Hindlimb muscle (tissue), 1 donor: ENCODE results near the gene MAP2K3. TPM values are rescaled to one million over a fixed set of nuclear protein-coding genes. Genes with fewer than 3 reads are reported as not detected.
"Not testable (repeated sequence)": the region's sequence is repeated elsewhere in the genome, so short reads cannot be mapped to it uniquely, and the experiment has no call there.

Experiments
- DNase-seq: peaks from one replicate; pipeline ENCODE4 v3.0.0-alpha.2; 2013
- polyA plus RNA-seq: library from polyadenylated mRNA; unstranded; fragments of 120-200 nt; gene quantifications from one replicate; pipeline ENCODE4 v1.2.1, GENCODE V29; 2013; ENCODE audit not compliant: insufficient read length

The MAP2K3 gene
- polyA plus RNA-seq, 1 donor, result 25.0 TPM

DNA sequence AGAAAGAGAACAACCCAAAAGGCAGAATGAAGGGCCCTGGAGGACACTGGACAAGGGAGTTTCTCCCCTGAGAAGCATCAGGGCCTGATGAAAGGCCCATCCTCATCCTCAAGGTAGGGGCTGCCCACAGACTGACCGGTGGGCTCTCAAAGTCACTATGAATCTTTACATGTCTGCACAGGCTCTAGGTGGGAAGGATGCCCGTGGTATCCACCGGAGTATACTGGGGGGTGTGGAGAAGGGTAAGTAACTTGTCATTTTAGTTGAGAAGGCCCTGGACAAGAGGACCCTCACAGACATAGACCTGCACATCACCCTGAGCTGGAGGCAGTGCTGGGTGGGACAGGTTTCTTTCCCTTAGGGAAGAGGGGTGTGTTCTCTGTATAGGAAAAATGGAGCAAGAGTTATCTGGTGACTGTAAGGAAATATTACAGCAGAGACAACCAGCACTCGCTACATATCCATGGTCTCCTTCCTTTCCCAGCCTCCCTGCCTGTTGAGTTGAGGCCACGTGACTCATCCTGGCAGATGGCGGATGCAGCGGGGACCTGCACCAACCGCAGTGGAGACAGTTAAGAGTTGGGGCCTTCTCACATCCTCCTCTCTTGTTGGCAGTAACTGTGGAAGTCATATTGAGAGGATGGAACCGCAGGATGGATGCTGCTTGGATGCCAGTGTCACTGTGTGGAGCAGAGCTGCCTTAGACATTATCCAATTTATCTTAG lies 46.1 kb downstream of the MAP2K3 start:
- DNase-seq, result no peak

- DNase-seq, result not testable (repeated sequence)
These were observed 52.2 kb downstream of the MAP2K3 start for GRCh38 chr17:21336541-21337294.

DNA sequence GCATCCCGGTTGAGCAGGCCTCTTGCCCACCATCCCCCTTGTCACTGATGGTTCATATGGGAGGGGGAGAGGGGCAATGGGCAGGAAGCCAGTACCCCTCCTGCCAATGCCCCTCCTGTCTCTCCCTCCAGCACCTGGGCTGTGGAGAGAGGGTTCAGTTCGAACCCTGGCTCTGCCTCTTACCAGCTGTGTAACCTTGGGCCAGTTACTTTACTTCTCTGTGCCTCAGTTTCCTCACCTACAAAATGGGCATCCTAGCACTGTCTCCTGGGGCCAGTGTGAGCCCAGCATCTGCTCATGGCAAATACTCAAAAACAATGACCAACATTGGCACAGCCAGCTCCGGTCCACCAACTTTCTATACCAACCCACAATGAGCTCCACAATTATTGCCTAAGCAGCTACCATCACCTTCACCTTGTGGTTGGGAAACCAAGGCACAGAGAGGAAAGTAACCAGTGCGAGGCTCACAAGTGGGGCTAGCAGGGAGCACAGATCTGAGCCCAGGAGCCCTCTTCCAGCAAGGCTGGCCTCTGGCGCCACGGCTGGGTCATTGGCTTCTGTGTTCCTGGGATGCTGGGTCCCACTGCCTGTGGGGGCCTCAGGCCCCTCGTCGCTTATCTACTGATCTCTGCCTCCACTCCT lies 53.6 kb downstream of the MAP2K3 start:
- DNase-seq, result not testable (repeated sequence)

GRCh38 chr17:21339011-21339410 lies 54.5 kb downstream of the MAP2K3 start:
- DNase-seq, result no peak

- not testable (repeated sequence) for DNase-seq
These were observed 55.1 kb downstream of the MAP2K3 start for GRCh38 chr17:21339571-21339970.

DNA sequence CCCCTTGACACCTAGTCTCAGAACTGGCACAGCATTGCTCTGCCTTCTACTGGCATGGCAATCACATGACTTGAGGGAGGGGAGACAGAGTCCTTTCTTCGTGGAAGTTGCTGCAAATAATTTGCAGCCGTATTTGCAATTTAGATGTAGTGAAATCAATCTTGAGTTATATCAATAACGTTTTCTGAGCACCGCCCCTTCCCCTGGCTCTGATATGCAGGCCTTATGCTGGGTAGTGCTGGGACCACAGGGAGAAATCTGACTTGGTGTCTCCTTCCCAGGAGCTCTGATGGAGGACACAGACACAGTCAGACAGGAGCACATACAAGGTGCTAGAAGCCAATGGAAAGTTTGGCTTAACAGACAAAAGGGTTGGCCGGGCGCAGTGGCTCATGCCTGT lies 55.9 kb downstream of the MAP2K3 start:
- DNase-seq, result not testable (repeated sequence)

GRCh38 chr17:21341279-21341678 lies 56.8 kb downstream of the MAP2K3 start:
- DNase-seq, result not testable (repeated sequence)

- DNase-seq, result not testable (repeated sequence)
These were observed 57.5 kb downstream of the MAP2K3 start for GRCh38 chr17:21341925-21342540.

- DNase-seq, result not testable (repeated sequence)
These were observed 58.8 kb downstream of the MAP2K3 start for GRCh38 chr17:21343061-21343949.

GRCh38 chr17:21344801-21345200 lies 60.3 kb downstream of the MAP2K3 start:
- not testable (repeated sequence) for DNase-seq

- no peak for DNase-seq
These were observed 60.7 kb downstream of the MAP2K3 start for GRCh38 chr17:21345236-21345635.

DNA sequence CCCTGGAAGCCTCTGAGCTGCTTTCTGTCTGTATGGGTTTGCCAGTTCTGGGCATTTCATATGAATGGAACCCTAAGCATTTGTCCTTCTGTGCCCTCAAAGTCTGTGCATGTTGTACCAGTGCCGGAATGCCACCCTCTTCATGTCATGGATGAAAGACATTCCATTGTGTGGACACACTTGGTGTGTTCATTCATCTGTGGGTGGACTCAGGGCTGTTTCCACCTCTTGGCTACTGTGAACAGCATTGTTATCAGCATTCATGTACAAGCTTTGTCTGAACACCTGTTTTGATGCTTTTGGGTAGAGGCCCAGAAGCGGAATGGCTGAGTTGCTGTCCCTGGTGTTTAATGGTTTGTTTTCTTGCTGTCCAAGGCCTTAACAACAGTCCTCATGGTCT lies 61.6 kb downstream of the MAP2K3 start:
- not testable (repeated sequence) for DNase-seq

DNA sequence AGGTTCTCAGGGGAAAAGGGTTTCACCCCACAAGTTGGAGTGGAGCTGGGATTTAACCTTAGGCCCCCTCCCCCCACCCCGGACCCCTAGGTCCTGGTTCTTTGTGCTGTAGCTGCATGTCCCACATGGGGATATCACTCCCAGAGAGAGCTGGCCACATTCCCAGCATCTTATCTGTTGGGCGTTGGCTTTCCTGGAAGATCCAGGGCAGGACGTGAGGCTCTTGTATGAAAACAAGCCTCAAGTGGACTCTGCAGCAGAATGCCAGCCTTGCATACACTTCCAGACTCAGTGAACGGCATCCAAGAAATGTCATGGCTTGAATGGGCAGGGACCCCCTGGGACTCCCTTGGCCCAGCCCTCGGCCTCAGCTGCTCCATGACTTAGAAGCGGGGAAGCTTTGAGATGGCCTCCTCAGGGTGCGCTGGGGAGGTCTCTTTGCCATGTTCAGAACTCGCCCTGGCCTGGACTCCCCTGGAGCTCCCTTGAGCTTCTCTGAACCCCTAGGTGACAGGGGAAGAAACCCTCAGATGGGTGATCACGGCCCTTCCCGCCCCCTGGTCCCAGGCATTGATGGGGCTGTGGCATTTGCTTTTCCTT lies 62.2 kb downstream of the MAP2K3 start:
- not testable (repeated sequence) for DNase-seq

DNA sequence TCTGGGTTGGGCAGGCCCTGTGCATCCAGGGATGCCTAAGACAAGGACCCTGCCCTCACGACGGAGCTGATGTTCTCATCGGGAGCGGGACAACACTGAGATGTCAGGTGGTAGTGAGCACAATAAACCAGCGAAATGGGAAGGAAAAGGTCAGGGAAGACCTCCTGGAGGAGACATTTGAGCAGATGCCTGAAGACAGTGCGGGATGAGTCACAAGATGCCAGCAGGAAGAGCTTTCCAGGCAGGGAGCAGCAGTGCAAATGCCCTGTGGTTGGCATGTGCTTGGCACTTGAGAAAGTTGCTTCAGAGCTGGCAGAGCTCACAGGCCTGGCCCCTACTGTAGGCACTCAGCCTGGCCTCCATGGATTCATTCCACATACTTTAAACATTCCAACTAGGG lies 63.1 kb downstream of the MAP2K3 start:
- DNase-seq, result not testable (repeated sequence)

DNA sequence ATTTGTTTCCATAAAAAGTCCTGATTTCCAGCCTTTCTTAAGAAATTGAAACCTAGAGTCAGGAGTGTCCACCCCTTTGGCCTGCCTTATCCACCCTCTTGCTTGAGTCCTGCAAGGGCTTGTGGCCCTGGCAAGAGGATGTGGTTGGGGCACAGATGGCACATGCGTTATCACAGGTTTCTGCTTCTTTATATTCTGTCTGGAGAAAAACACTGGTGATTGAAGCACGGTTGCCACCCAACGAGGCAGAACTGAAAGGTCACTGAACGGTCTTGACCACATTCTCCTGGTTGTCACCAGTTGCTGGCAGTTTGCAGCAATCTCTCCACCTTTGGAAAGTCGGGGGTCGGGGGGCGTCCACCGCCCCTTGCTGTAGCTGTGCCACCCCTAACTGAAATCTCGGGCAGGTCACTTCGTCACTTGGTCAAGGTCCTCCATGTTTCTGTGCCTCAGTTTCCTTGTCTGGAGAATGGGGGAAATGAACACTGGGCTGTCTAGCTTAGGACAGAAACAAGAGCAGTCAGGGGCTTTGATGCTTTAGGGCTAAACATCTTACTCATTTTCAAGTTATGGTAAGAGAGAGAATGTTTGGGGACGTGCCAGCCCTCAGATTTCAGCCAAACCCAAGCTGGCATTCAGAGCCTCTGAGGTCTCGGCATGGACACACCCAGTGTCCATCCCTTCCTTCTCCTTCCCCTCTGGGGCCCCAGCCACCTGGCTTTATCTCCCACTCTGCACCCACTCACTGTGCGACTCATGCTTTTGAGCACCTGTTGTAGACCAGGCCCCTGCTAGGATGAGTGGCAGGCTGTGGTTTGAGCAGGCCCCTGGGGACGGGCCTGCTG lies 63.8 kb downstream of the MAP2K3 start:
- DNase-seq, result not testable (repeated sequence)

GRCh38 chr17:21348926-21349261 lies 64.4 kb downstream of the MAP2K3 start:
- DNase-seq, result not testable (repeated sequence)

DNA sequence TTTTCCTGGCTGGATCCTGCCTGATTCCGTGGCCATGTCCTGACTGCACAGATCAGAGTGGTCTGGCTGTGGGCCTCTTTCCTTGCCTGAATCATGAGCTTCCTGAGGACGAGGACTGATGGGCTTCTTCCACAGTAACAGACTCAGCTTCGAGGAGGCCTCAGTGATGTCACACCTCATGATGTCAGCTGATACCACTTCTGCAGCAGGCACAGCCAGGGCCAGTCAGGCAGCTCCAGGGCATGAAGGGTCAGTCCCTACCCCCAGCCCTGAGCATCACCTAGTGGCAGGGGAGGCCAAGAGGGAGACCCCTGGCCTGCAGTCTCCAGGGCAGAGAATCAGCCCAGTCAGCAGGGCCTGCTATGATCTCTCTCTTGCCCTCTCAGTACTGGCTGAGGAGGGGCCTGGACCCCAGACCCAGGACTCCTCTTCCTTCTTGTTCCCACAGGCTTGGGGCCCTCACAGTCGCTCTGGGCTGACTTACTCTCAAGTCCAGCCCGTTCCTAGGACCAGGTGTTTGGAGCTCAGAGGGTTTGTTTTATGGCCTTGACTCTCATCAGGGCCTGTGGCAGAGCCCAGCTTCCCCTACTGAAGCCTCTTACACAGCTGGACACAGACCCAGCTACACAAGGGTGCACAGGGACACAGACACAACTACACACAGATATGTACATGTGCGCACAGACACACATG lies 65.0 kb downstream of the MAP2K3 start:
- not testable (repeated sequence) for DNase-seq

DNA sequence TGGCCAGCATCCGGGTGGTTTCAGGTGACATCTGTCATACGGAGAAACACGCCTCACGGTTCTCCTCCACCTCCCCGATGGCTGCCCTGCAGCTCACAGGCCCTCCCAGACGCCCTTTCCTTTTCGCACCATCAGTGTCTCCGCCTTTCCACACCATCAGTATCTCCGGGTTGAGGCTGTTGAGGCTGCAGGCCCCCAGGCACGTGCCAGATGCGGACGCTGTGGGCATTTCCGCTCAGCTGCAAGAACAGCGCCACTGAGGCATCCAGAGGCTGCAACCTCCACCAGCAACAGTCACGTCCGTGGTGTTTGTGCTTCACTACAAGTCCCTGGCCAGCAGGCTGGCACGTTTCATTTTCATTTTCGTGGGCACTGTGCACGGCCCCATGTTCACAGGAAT lies 66.0 kb downstream of the MAP2K3 start:
- not testable (repeated sequence) for DNase-seq

GRCh38 chr17:21351366-21352065 lies 67.0 kb downstream of the MAP2K3 start:
- no peak for DNase-seq
